Hematopoietic multipotent progenitor cell treated with erythropoietin and hydrocortisone succinate and interleukin-3 and kit ligand, for 15 days (in vitro differentiated cells): ENCODE measurements around the gene PRUNE1.

Experiments
- DNase-seq: peaks from one replicate; pipeline ENCODE4 v3.0.0-alpha.2; 2015; ENCODE audit warnings: low spot score

The PRUNE1 gene, protein sequence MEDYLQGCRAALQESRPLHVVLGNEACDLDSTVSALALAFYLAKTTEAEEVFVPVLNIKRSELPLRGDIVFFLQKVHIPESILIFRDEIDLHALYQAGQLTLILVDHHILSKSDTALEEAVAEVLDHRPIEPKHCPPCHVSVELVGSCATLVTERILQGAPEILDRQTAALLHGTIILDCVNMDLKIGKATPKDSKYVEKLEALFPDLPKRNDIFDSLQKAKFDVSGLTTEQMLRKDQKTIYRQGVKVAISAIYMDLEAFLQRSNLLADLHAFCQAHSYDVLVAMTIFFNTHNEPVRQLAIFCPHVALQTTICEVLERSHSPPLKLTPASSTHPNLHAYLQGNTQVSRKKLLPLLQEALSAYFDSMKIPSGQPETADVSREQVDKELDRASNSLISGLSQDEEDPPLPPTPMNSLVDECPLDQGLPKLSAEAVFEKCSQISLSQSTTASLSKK

GRCh38 chr1:151008244-151009205, at the start of gene PRUNE1:
Gene PRUNE1, plus strand, starts transcription at chr1:151008449. Its CDS starts 184 bp downstream, at chr1:151008633.
- peak; percentile 97 for DNase-seq

- DNase-seq, result no peak
These were observed 47.6 kb upstream of the PRUNE1 start for GRCh38 chr1:150960646-150961045.

DNA sequence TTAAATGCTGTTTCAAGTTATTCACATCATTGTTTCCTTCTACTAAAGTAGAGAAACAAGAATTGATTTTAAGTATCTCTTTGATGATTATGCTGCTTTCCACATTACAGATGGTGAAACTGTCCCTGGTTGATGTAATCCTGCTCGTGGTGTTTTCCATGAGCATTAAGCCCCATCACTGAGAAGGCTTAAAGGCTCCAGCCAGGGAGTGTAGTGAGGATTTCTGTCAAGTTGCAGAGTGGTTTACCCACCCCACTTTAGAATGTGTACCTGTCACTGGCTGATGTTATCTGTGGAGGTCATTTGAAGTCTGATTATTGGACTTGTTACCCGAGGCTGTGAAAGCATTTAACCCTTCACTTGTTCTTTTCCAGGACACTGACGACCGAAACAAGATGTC, 46.5 kb upstream of the PRUNE1 start:
- no peak for DNase-seq

DNA sequence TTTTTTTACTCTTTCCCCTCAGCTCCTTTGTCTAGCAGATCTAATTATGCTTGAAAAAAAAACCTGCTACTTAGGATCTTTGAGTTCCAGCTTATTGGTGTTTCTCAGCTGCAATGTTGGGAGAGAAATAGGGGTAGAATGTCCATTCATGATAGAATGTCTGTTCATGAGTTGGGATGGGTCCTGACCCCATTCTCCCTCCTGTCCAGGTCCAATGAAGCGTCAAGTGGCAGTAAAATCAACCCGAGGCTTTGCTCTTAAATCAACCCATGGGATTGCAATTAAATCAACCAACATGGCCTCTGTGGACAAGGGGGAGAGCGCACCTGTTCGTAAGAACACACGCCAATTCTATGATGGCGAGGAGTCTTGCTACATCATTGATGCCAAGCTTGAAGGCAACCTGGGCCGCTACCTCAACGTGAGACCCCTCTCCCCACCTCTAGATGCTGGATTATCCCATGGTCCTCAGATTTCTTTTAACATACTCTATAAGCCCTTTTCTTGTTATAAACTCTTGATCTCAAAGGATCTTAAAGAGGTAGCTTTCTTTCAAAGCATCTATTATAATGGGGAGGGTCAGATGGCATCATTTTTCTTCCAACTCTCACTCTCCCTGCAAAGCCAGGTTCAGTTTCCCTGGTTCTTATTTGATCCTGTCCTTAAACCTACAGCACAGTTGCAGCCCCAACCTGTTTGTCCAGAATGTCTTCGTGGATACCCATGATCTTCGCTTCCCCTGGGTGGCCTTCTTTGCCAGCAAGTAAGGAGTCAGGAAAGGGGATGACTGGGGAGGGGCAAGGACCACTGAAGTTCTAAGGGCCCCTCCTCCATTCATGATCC, 44.7 kb upstream of the PRUNE1 start:
- DNase-seq, result no peak

GRCh38 chr1:150964164-150964489, 44.1 kb upstream of the PRUNE1 start:
- no peak for DNase-seq

DNA sequence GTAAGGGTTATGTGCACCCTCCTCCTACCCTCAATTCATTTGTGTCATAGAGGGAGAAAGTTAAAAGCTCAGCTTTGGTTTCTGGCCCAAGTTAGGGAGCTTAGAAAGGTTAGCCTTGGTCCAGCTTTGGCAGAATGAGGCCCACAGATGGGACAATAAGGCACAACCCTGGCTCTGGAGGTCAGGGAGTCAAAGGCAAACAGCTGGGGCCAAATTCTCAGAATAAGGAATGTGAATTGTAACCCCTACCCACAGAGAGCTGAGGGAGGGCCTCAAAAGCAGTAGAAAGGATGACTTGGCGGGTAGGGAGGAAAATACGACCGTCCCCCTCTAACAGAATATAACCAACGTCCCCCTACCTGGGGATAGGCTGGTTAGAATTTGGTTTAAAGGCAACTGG, 42.6 kb upstream of the PRUNE1 start:
- DNase-seq, result no peak

DNA sequence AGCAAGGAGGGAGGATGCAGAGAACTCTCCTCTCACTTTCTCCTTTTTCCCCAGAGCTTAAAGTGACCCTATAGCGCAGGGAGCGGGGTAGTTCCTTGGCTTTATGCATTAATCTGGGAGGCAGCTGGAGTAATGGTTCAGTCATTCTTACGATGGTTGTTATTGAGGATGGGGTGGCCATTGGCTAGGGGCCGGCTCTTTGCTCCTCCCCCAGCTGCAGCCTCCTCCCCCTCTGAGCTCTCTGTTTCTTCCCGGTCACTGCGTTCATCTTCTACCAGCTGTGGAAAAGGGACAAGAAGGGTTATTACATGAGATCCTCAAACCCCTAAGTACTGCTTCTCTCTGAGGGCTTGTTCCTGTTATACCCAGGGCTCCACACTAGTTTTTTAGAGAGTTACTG, 42.2 kb upstream of the PRUNE1 start:
- no peak for DNase-seq

DNA sequence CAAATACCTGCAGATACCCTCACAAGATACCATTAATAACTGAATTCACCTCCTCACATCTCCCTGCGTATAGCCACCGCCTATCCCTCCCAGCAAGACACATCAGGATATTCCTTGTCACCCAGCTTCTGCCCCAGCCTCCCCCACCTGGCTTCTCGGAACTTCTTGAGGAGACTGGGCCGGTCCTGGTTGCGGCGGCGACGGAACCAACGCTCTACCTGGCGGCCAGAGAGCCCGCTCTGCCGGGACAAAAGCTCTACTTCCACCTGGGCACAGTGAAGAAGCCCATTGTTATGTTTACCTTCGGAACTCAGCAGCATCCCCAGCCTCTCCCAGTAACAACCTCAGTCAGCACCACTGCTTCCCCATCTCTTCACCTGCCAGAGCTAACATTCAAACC, 40.3 kb upstream of the PRUNE1 start:
- DNase-seq, result no peak

- DNase-seq, result no peak
These were observed 39.8 kb upstream of the PRUNE1 start for GRCh38 chr1:150968491-150968890.

- no peak for DNase-seq
These were observed 38.6 kb upstream of the PRUNE1 start for GRCh38 chr1:150969626-150970025.

DNA sequence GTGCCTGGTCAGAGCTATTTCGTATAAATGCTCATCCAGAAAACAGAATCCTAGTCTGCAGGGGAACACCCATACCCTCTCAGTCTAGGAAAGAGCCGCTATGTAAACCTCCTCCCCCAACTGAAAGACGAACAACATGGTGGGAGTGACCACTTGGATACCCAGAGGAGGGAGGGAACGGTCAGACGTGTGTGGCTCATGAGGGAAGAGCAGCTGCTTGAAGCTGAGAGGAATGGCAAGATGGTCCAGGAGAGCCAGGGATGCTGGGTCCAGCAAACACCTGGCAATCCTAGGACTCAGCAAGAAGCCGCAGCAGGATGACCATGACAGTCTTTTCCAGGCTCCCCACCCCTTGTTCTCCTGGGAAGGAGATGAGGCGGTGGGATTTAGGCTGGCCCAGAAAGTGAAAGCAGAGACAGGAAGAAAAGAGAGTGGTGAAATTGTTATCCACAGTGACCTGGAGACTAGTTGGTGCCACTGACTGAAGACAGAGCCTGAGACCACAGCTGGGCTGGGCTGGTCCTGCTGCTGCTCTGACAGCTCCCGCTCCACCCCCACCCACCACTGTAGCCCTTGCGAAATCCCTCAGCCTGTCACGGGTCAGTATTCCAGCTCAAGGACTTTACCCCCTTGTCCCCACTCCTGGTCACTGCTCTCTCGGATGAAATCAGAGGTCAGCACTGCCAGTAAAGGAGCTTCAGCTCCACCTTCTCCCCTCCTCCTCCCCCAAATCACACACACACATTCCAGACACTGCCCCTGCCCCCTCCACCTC, 37.3 kb upstream of the PRUNE1 start:
- no peak for DNase-seq

DNA sequence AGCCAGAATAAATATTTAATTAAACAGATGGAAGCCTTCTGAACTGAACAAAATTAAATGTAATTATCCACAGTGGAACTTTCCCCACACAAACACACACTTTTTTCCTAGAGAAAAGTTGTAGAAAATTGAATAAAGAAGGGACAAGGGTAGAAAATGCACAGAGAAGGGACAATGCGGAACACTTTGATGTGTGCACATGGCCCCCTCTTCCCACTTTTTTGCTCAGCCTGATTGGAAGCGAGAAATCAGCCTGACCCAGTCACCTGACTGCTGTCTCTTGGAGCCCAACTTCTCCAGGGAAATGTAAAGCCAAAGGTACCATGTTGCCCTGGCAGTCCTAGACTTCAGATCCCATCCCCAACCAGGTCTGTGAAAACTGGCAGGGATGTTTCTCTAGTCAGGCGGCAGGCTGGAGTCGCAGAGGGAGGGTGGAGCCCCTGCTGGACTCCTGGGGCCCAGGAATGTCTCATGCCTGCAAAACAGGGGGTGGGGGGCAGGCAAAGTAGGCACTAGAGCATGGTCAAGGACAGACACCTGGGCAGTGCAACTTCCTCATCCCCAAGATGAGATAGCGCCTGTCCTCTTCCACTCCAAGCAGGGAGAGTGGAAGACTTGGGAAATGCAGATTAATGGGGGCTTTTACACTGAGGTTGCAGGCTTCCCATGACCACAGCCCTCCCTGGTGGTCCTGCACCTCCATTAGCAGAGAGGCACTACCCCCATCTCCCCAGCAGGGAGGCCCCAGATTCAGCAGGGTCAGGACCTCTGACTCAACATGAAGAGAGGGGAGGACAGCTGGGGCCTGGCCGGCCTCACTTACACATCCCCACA, 36.4 kb upstream of the PRUNE1 start:
- no peak for DNase-seq

GRCh38 chr1:150972417-150972940, 35.8 kb upstream of the PRUNE1 start:
- no peak for DNase-seq

DNA sequence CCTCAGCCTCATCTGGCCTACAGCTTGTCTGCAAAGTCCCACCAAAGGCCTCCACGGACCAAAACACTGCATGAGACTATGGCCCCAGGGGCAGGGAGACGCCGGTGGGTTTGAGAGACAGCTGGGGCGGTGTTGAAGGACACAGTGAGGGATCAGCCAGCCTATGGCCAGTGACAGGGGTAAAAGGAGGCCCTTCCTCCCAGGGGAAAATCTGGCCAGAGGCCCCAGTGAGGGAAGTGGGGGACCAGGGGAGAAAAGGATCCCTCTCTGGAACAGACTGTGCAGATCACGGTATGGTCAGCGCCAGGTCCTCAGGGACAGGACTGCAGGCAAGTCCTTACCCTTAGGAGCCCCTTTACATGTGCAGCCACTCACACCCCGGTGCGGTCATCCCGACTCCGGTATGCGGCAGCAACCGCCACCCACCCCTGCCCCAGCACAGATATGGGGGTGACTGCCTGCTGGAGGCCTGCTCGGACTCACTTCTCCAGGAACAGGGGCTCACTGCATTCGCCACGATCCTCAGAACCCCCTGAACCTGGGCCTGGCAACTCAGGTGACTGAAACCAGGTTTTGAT, 34.9 kb upstream of the PRUNE1 start:
- peak; percentile 15 for DNase-seq

GRCh38 chr1:150973836-150974579, 34.2 kb upstream of the PRUNE1 start:
- DNase-seq, result peak; percentile 42

- DNase-seq, result peak; percentile 74
These were observed 33.4 kb upstream of the PRUNE1 start, which contains the start of gene CERS2 for GRCh38 chr1:150974580-150975478. Gene CERS2, minus strand, starts transcription at chr1:150974835. Its CDS starts 5,745 bp downstream, at chr1:150969090.

DNA sequence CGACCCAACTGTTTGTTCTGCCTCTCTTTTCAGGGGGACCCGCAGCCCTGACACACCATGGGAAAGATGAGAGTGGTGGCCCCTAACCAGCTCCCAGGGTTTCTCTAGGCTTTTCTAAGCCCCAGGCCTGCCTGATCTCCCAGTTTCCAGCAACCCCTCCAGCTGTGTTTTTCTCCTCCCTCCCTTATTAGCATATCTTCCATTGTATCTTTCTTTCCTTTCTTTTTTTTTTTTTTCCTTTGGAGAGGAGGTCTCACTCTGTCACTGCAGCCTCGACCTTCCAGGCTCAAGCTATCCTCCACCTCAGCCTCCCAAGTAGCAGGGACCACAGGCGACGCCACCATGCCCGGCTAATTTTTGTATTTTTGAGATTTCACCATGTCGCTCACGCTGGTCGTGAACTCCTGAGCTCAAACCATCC, 31.8 kb upstream of the PRUNE1 start:
- no peak for DNase-seq
